HCT116 (cell line): ENCODE measurements around the gene PCYT1B.

Source experiments
- CEBPB ChIP-seq: IDR thresholded peaks from 2 replicates; pipeline ENCODE4 v1.6.1; 2012; ENCODE audit warnings: low read depth
- EZH2 ChIP-seq: fragments of 200-600 bp; sonication (generic); IDR thresholded peaks from 2 replicates; pipeline ENCODE4 v1.6.1; 2017; ENCODE audit warnings: antibody characterized with exemption, mixed run types
- EZH2phosphoT487 ChIP-seq: fragments of 200-600 bp; IDR thresholded peaks from 2 replicates; pipeline ENCODE4 v1.6.1; 2018; ENCODE audit warnings: antibody characterized with exemption, borderline replicate concordance
- FOSL1 ChIP-seq: IDR thresholded peaks from 2 replicates; pipeline ENCODE4 v1.6.1; 2012; ENCODE audit warnings: low read depth
- JUND ChIP-seq: IDR thresholded peaks from 2 replicates; pipeline ENCODE4 v1.6.1; 2012
- POLR2A ChIP-seq: IDR thresholded peaks from 2 replicates; pipeline ENCODE4 v1.7.0; 2011; ENCODE audit warnings: borderline replicate concordance; ENCODE audit not compliant: insufficient read depth, insufficient read length; ENCODE audit errors: extremely low read depth
- POLR2AphosphoS5 ChIP-seq: IDR thresholded peaks from 2 replicates; pipeline ENCODE4 v1.6.1; 2011; ENCODE audit warnings: mild to moderate bottlenecking, low read depth, low read length, moderate library complexity
- RAD21 ChIP-seq: IDR thresholded peaks from 2 replicates; pipeline ENCODE4 v1.6.1; 2012; ENCODE audit warnings: low read depth, mild to moderate bottlenecking
- SIN3A ChIP-seq: IDR thresholded peaks from 2 replicates; pipeline ENCODE4 v1.6.1; 2012; ENCODE audit warnings: low read depth
- SP1 ChIP-seq: IDR thresholded peaks from 2 replicates; pipeline ENCODE4 v1.6.1; 2012; ENCODE audit warnings: low read depth
- SRF ChIP-seq: IDR thresholded peaks from 2 replicates; pipeline ENCODE4 v1.6.1; 2012; ENCODE audit warnings: low read depth
- TCF7L2 ChIP-seq: IDR thresholded peaks from 2 replicates; pipeline ENCODE4 v1.7.0; 2011; ENCODE audit warnings: borderline replicate concordance, inconsistent platforms; ENCODE audit not compliant: insufficient read depth, insufficient read length; ENCODE audit errors: extremely low read depth
- TF ChIP-seq, protein P1 (sequence below), 3 experiments: fragments of 200-600 bp in 1 of 3; sonication (generic) in 1 of 3; IDR thresholded peaks in 2 of 3; conservative IDR thresholded peaks in 1 of 3; 2 replicates each; pipeline ENCODE4 v1.5.1; 2012 to 2017; ENCODE audit warnings: low read depth in 2 of 3, low read length in 2 of 3, antibody characterized with exemption in 1 of 3, borderline replicate concordance in 1 of 3, control low read depth in 1 of 3, mild to moderate bottlenecking in 1 of 3, mixed read lengths in 1 of 3, mixed run types in 1 of 3, moderate library complexity in 1 of 3; ENCODE audit not compliant: insufficient read depth in 1 of 3
- TF ChIP-seq, protein P2 (sequence below): IDR thresholded peaks from 2 replicates; pipeline ENCODE4 v1.6.1; 2012

DNA sequence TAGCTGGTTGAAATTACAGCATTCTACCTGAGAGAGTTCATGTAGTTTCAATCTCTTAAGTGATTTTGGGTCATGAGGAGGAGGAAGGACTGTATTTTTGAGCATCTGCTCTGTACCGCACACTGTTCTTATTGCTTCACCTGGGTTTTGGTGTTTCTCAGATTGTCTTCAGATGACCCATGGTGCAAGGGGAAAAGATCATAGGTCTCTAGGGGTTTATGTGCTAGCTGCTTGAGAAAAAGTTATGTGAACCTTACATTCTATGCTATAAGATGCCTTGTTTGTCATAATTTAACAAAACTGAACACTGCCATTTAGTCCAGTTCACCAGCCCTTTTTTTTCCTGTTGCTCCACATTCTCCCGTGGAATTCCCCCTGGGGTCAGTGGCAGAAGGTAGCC is 121.7 kb downstream of the PCYT1B start:
- TF ChIP-seq, protein P1, sequence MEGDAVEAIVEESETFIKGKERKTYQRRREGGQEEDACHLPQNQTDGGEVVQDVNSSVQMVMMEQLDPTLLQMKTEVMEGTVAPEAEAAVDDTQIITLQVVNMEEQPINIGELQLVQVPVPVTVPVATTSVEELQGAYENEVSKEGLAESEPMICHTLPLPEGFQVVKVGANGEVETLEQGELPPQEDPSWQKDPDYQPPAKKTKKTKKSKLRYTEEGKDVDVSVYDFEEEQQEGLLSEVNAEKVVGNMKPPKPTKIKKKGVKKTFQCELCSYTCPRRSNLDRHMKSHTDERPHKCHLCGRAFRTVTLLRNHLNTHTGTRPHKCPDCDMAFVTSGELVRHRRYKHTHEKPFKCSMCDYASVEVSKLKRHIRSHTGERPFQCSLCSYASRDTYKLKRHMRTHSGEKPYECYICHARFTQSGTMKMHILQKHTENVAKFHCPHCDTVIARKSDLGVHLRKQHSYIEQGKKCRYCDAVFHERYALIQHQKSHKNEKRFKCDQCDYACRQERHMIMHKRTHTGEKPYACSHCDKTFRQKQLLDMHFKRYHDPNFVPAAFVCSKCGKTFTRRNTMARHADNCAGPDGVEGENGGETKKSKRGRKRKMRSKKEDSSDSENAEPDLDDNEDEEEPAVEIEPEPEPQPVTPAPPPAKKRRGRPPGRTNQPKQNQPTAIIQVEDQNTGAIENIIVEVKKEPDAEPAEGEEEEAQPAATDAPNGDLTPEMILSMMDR (IDR thresholded peaks at IDR 0.05 in 2 of 3, conservative IDR thresholded peaks at IDR 0.05 in 1 of 3; ENCODE audit: borderline replicate concordance in 1 of 3, insufficient read depth in 1 of 3, low read depth in 2 of 3, low read length in 2 of 3): no peak
- TF ChIP-seq SRF: no peak
- TF ChIP-seq TCF7L2: no peak
- TF ChIP-seq SIN3A: no peak
- TF ChIP-seq POLR2AphosphoS5: no peak
- TF ChIP-seq SP1: no peak
- TF ChIP-seq RAD21: no peak
- TF ChIP-seq EZH2phosphoT487: no peak
- TF ChIP-seq EZH2: no peak
- TF ChIP-seq POLR2A: no peak
- no peak for TF ChIP-seq JUND
- no peak for TF ChIP-seq FOSL1
- no peak for TF ChIP-seq CEBPB
- TF ChIP-seq, protein P2, sequence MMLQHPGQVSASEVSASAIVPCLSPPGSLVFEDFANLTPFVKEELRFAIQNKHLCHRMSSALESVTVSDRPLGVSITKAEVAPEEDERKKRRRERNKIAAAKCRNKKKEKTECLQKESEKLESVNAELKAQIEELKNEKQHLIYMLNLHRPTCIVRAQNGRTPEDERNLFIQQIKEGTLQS: no peak
